Raji (cell line): Measurements from ENCODE around the gene STX1B.

ENCODE experiments used
- POLR2A ChIP-seq: IDR thresholded peaks from 2 replicates; pipeline ENCODE4 v1.6.1; 2011; ENCODE audit warnings: low read depth, low read length, control low read depth; ENCODE audit not compliant: insufficient read depth

Gene STX1B

GRCh38 chr16:30987581-30988190 lies 22.8 kb downstream of the STX1B start:
- no peak for TF ChIP-seq POLR2A

GRCh38 chr16:30986129-30986991 lies 24.1 kb downstream of the STX1B start:
- TF ChIP-seq POLR2A = no peak

GRCh38 chr16:30985401-30986128 lies 24.9 kb downstream of the STX1B start:
- TF ChIP-seq POLR2A = no peak

- no peak for TF ChIP-seq POLR2A
Observed at GRCh38 chr16:30984669-30985400, 25.6 kb downstream of the STX1B start, which contains the start of gene HSD3B7. TSS of gene HSD3B7 (plus strand) at chr16:30985207. CDS start at chr16:30985659, 452 bp downstream.

- TF ChIP-seq POLR2A = no peak
Observed at GRCh38 chr16:30983898-30984610, 26.4 kb downstream of the STX1B start.

- TF ChIP-seq POLR2A = no peak
Observed at GRCh38 chr16:30983289-30983889, 27.0 kb downstream of the STX1B start.

GRCh38 chr16:30982548-30983288 lies 27.7 kb downstream of the STX1B start:
- no peak for TF ChIP-seq POLR2A

- TF ChIP-seq POLR2A = no peak
Observed at GRCh38 chr16:30980959-30981358, 29.5 kb downstream of the STX1B start.

GRCh38 chr16:30980434-30980833 lies 30.0 kb downstream of the STX1B start:
- TF ChIP-seq POLR2A = no peak

GRCh38 chr16:30980023-30980371 lies 30.4 kb downstream of the STX1B start:
- no peak for TF ChIP-seq POLR2A

GRCh38 chr16:30979170-30980022 lies 31.0 kb downstream of the STX1B start:
- TF ChIP-seq POLR2A = no peak

- TF ChIP-seq POLR2A = no peak
Observed at GRCh38 chr16:30977502-30977901, 32.9 kb downstream of the STX1B start.
